Stimulated activated CD4-positive, alpha-beta T cell treated with anti-CD3 and anti-CD28 coated beads, TNF-alpha, amount 100 ng/mL, for 48 hours (primary cell): ENCODE measurements around the gene PYDC1.
"Not testable (repeated sequence)": the region's sequence is repeated elsewhere in the genome, so short reads cannot be mapped to it uniquely, and the experiment has no call there.

ENCODE experiments used
- DNase-seq, 3 donors: peaks; one replicate each; pipeline ENCODE4 v3.0.0-alpha.2; 2020; ENCODE audit warnings: low read depth in 3 of 3

The PYDC1 gene

DNA sequence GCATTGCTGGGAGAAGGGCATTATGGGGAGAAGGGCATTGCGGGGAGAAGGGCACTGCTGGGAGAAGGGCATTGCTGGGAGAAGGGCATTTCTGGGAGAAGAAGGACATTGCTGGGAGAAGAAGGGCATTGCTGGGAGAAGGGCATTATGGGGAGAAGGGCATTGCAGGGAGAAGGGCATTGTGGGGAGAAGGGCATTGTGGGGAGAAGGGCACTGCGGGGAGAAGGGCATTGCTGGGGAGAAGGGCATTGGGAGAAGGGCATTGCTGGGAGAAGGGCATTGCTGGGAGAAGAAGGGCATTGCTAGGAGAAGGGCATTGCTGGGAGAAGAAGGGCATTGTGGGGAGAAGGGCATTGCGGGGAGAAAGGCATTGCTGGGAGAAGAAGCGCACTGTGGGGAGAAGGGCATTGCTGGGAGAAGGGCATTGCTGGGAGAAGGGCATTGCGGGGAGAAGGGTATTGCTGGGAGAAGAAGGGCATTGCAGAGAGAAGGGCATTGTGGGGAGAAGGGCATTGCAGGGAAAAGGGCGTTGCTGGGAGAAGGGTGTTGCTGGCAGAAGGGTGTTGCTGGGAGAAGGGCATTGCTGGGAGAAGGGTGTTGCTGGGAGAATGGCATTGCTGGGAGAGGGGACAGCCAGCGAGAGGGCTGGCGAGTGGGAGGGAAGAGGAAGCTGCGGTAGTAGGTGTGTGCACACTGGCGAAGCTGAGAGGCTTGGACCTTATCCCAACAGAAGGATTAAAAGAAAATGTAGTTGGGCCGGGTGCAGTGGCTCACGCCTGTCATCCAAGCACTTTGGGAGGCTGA, 4.6 kb upstream of the PYDC1 start:
- no peak for DNase-seq

DNA sequence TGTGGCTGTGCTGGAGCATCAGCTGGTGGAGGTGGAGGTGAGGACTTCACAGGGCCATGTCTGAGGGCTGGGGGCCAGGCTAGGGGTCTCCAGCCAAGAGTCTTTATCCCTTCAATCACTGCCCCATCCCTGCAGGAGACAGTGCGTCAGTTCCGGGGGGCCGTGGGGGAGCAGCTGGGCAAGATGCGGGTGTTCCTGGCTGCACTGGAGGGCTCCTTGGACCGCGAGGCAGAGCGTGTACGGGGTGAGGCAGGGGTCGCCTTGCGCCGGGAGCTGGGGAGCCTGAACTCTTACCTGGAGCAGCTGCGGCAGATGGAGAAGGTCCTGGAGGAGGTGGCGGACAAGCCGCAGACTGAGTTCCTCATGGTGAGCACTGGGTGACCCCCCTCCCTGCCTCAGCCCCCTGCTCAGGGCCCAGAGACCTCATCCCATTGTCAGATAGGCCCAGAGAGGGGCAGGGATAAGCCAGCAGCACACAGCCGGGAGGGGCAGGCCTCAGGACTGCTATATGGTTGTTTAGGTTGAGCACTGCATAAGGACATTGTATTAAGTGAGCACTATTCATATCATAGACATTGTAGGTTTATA, 2.3 kb upstream of the PYDC1 start:
- no peak for DNase-seq

DNA sequence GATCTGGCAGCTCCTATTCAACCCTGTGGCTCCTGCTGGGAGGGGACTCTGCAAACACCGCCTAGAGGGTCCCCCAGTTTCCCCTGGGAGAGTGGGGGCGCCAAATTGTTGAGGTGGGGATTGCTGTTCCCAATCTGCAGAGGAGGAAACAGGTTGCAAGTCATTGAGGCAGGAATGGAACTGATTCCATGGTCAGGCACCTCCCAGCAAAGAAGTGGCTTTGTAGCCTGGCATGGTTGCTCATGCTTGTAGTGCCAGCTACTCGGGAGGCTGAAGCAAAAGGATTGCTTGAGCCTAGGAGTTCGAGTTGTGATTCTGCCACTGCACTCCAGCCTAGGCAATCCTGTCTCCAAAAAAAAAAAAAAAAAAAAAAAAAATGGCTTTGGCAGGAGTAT, 198 bp upstream of the PYDC1 start:
- DNase-seq, result no peak

DNA sequence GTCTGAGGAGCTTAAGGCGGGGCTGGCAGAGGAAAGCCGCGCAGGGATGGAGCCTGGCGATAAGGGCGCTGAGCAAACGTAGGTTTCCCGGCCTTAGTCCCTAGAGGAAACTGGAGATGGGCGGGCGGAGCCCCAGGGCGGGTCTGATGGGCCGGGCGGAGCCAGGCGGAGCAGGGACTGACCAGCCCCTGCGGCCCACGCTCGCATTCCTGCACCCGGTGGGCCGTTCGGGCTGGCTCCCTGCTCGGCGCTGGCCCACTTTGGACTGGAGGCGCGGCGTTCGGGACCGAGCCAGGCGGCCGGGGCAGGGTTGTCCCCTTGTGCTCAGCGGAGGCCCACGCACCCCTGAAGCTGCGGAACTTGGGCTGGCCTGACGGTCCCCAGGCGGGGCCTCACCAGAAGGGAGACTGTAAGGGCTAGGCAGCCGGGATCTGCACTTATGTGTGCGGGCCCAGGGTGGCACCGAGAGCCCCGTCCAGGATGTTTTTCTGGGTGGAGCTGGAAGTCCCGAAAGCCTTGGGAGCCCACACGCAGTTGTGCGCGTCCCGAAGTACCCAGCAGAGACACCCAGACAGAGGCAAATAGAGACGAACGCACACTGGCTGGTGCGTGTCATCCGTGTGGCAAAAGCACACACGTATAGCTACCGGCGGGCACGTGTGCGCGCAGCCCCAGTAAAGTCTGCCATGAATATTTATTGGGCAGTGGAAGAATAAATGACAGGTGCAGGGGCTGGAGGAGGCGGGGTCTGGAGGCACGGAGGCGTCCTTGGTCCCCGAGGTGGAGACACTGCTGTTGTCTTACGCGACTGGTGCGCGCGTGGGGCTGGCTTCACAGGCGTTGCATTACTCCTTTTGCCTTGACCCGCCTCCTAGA, 1.4 kb downstream of the PYDC1 start:
- DNase-seq, result no peak

DNA sequence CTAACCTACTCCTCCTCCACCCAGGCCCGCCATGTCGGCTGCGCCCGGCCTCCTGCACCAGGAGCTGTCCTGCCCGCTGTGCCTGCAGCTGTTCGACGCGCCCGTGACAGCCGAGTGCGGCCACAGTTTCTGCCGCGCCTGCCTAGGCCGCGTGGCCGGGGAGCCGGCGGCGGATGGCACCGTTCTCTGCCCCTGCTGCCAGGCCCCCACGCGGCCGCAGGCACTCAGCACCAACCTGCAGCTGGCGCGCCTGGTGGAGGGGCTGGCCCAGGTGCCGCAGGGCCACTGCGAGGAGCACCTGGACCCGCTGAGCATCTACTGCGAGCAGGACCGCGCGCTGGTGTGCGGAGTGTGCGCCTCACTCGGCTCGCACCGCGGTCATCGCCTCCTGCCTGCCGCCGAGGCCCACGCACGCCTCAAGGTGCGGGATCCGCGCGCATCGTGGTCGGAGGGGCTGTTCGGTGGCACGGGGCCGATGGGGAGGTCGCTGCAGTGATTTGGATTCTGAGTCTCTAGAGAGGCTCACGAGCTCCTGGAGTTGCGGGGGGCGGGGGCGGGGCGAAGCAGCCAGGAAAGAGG, 2.1 kb downstream of the PYDC1 start:
- no peak for DNase-seq

DNA sequence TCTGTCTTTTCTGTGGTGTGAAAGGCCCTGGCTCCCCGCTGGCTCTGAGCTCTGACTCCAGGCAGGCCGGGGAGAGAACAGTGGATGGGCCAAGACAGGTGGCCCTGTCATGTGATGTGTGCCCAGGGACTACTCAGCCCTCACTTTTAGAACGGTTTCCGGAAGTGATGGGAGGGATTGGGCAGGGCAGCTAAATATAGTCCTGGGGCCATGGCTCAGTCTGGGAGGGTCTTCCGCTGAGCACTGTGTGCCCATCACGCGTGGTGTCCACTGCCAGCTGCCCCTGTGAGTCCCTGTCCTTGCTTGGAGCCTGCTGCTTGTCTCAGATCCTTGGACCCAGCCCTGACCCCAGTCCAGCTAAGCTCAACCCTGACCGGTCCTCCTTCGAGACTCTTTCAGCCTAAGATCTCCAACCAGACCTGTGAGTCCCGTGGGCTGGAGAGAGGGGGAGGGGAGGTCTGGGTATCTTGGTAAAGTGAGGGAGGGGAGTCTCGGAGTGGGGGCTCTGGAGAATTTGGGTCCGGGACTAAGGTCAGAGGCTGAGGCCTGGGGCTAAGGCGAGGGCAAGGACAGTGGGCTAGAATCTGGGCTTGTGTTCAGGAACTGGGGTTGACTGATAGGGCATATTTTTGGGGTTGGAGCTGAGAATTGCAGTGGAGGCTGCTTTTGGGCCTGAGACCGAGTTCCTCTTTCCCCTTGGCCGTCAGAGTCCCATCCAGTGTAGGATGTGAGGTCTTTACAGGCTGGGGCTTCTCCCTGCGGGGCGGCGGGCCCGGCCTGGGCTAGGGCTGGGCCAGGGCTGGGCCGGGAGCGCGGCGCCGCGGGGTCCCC, 2.8 kb downstream of the PYDC1 start, which contains the start of gene TRIM72:
TRIM72 (plus strand) TSS at position 243 of the 831 bp plus-strand sequence. CDS start 620 bp downstream, outside the sequence.
- DNase-seq, result no peak

DNA sequence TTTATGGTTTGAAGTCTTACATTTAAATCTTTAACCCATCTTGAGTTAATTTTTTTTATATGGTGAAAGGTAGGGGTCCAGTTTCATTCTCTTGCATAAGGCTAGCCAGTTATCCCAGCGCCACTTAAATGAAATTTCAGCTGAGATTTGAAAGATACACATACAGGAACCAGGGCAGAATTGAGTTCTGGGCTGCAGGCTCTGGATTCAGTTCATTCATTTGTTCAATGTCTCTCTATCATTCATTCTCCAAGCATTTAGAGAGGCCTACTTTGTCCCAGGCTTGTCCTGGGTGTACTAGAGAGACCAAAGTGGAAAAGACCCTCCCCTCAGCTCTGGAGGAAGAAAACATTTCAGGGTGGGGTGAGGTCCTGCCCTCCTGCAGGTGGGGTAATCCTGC, 3.6 kb downstream of the PYDC1 start:
- DNase-seq, result no peak

DNA sequence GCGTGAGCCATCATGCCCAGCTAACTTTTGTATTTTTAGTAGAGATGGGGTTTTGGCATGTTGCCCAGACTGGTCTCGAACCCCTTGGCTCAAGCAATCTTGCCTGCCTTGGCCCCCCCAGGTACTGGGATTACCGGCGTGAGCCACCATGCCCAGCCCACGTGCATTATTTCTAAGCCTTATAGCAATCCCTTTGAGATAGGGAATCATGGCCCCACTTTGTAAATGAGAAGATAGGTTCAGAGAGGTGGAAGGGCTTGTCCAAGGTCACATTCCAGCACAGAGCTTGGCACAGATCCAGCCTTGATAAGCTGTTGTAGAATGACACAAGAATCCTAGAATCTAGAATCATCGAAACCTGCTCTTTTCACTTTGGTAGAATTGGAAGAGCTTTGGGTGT, 10.2 kb downstream of the PYDC1 start:
- DNase-seq, result no peak

DNA sequence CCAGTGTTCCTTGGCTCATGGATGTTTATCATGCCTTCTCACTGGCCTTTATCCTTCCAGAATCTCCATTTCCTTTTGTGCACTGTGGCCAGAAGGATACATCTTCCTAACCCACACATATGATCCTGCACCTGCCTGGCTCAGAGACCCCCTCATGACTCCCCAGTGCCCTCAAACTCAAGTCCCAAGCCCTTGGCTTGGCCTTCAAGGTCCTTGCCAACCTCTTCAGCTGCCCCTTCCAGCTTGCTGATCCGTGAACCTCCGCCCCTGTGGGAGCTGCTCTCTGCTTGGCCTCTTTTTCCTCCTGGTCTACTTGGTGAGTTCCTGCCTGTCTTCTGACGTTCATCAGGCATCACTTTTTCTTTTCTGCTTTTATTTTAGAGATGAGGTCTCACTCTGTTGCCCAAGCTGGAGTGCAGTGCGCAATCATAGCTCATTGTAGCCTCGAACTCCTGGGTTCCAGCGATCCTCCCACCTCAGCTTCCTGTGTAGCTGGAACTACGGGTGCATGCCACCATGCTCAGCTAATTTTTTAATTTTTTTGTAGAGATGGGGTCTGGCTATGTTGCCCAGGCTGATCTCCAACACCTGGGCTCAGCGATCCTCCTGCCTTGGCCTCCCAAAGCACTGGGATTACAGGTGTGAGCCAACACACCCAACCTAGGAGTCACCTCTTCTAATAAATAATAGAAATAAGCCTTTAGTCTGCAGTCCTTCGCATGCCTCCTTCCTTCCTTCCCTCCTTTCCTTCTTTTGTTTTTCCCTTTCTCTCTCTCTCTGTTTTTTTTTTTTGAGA, 11.9 kb downstream of the PYDC1 start:
- no peak for DNase-seq

DNA sequence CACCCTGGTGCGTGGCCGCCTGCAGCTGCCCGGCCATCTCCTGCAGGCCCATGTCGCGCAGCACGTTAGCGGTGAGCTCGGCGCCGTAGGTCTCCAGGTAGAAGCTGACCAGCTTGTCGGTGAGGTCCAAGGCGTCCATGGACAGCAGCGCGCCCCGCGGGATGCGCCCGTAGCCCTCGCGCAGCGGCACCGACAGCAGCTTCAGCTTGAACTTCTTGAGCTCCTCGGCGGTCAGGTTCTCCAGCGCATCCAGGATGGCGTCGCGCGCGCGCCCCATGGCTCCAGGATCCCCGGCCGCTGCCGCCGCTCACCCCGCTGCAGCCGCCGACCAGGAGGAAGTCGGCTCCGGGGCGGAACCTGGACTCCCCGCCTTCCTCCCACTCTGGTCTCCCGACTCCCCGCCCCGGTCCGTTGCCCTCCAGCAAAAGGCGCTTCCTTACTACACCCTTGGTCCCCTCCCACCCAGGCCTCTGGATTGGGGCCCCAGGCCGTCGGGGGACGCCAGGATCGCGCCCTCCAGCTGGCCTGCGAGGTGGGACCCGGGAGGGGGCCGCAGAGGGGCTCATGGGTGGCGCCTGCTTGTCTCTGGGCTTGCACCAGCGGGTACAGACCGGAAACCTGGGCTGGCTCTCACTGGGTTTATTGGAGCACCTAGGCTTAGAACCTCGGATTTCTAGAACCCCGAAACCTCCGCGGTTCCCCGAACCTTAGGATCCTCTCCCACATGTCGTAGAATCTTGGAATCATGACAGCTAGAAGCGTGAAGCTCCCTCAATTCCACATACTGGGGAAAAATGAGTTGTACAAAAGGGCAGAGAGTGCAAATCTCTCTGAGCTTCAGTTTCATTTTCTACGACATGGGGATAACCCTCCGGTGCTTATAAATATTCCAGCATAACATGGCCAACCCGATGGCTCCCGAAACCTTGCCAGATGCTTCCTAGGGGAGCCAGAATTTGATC, 14.2 kb downstream of the PYDC1 start, which contains the start of gene PYCARD:
PYCARD (minus strand) TSS at position 347 of the 962 bp plus-strand sequence; CDS start at position 277, 70 bp downstream.
- DNase-seq, result no peak

DNA sequence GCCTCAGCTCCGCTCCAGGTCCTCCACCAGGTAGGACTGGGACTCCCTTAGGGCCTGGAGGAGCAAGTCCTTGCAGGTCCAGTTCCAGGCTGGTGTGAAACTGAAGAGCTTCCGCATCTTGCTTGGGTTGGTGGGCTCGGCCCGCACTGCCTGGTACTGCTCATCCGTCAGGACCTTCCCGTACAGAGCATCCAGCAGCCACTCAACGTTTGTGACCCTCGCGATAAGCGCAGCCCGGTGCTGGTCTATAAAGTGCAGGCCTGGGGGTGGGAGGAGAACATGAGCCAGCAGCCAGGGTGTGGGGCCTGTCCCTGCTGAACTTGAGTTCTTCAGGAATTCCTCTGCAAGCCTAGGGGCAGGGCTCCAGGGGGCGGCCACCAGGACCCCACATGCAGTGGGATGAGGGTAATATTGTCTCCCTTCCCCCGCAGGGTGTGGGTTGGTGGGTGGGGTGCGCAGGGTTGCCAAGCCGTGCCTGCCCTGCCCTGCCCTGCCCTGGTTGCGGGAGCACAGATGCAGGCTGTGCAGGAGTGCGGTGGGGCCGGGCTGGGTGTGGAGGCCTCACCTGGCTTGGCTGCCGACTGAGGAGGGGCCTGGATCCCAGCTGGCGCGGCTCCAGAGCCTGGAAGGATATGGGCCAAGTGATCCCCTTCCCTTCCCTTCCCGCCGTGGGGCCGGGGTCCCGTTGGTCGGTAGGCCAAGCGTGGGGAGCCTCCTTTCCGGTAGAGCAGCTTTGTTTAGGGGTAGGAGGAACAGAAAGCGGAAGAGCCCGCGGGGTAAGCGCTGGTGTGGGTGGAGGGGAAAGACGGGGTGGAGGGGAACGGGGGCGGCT, 15.1 kb downstream of the PYDC1 start:
- no peak for DNase-seq

DNA sequence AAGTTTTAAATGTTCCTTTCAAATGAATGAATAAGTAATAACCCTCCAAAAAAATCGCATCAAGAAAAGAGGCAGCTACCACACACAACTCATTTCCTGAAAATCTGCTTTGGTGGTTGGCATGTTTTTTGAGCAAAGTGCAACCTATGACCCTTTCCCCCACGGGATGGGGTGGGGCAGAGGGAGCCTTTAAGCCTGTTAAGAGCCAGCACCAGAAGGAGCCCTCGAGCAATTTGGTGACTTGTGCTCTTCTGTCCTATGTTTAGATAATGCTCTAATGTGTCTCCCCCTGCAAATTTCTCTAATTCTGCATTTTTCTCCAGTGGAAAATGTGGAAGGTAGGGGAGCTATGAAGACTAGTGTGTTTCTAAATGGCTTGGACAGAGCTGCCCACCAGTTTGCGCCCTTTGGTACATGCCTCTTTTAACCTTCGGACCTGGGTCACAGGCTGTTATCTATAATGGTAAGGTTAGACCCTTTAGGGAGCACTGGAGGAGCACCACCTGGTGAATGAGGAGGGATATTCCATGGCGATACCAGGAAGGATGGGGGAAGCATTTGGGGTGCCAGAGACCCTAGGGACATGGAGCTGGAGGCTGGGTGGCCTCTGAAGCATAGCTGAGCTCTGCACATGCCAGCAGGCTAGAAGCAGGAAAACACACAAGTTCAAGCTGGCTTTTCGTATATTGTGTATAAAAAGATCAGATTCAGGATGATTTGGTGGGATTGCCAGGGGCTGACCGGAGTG, 15.9 kb downstream of the PYDC1 start:
- peak in 1 of 3 donors; percentile 38 for DNase-seq

DNA sequence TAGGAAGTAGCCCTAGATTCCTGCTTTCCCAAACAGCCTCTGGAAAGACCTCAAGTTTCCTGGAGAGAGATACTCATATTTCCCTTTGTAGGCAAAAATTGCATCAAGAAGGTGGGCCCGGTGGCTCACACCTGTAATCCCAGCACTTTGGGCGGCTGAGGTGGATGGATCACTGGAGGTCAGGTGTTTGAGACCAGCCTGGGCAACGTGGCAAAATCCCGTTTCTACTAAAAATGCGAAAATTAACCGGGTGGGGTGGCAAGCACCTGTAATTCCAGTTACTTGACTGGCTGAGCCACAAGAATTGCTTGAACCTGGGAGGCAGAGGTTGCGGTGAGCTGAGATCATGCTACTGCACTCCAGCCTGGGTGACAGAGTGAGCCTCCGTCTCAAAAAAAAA, 16.8 kb downstream of the PYDC1 start:
- not testable (repeated sequence) for DNase-seq

DNA sequence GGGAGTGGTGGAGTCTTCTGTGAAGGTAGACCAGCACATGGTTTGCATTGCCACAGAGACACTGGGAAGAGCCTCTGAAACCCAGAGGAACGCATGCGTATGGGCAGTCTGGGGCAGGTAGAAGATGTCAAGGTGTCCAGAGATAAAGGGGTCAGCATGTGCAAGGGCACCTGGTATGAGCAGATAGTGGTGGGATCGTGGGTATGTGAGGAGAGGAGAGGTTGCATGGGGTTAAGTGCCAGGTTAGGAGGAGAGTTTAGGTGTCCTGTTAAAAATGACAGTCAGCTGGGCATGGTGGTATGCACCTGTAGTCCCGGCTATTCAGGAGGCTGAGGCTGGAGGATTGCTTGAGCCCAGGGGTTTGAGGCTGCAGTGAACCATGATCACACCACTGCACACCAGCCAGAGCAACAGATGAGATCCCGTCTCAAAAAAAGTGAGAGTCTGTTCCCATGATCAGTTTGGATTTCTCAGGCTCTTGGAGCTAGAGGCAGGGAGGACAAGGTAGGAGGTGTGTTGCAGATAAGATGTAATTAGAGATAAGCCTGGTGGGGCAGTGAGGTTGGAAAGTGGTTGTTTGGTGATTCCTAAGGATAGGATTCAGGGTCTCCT, 17.4 kb downstream of the PYDC1 start:
- no peak for DNase-seq

DNA sequence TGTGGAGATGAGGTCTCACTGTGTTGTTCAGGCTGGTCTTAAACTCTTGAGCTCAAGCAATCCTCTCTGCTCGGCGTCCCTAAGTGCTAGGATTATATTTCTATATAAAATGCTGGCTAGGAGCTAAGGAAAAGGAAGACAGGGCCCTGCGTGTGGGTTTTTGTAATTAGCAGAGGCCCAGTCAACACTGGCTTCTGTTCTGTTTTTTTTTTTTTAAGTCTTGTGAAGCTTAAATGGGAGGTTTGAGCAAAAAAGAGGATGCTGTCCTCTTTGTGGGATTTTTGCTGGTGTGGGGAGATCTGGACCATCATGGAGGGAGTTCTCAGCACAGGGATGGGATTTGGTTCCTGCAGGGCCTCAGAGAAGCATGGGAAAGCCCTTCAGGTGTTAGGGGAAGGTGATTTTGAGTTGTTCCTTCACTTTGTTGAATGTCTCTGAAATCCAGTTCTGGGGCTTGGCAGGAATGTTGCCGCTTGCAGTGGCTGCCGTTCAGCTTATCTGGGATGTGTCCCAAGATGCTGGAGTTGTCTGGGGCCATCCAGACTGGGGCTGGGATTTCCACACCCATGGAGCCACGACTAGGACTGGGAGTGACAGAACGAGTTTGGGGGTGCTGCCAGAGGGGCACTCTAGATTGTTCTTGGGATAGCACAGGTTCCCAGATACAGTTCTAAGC, 18.6 kb downstream of the PYDC1 start:
- DNase-seq, result no peak

DNA sequence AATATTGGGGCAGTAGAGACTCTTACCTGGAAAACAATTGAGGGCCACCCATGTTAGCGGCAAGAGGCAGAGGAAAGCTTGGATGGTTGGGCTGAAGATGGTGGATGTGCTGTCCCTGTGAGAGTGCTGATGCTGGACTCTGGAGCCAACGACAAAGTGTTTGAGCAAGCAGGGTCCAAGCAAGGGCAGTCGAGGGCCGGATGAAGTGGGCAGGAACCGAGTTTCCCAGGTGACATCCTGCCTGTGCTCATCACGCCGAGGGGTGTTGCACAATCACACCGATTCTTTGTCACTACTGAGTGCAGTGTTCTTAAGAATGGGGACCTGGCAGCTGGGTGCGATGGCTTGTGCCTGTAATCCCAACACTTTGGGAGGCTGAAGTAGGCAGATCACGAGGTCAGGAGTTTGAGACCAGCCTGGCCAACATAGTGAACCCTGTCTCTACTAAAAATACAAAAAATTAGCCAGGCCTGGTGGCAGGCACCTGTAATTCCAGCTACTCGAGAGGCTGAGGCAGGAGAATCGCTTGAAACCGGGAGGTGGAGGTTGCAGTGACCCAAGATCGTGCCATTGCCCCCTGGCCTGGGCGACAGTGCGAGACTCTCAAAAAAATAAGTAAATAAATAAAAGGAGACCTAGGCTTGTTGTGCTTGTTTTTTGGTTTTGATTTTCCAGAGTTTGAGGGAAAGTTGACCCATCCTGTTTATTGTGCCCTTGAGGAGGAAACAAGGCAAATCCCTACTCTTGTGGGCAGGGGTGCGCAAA, 20.4 kb downstream of the PYDC1 start:
- no peak for DNase-seq
